Gastrocnemius medialis (tissue), 4 donors: Measurements from ENCODE around the gene TCF4.

Experiments used
- POLR2A ChIP-seq, 2 donors: fragments of 450-650 bp; IDR thresholded peaks; one replicate each; pipeline ENCODE4 v1.6.1; 2017; ENCODE audit warnings: antibody characterized with exemption in 2 of 2, mild to moderate bottlenecking in 2 of 2, moderate library complexity in 2 of 2
- TF ChIP-seq, protein P1 (sequence below), 5 experiments: fragments of 450-650 bp in 3 of 5; fragments of 200-600 bp in 2 of 5; sonication (generic) in 2 of 5; IDR thresholded peaks in 4 of 5; conservative IDR thresholded peaks in 1 of 5; 1 replicate in 4 of 5; 2 replicates in 1 of 5; pipeline ENCODE4 v1.5.1; 2016 to 2019; ENCODE audit warnings: antibody characterized with exemption in 5 of 5, mild to moderate bottlenecking in 3 of 5, moderate library complexity in 3 of 5

GRCh38 chr18:55515941-55516710, 71.9 kb downstream of the TCF4 start:
- TF ChIP-seq, protein P1, sequence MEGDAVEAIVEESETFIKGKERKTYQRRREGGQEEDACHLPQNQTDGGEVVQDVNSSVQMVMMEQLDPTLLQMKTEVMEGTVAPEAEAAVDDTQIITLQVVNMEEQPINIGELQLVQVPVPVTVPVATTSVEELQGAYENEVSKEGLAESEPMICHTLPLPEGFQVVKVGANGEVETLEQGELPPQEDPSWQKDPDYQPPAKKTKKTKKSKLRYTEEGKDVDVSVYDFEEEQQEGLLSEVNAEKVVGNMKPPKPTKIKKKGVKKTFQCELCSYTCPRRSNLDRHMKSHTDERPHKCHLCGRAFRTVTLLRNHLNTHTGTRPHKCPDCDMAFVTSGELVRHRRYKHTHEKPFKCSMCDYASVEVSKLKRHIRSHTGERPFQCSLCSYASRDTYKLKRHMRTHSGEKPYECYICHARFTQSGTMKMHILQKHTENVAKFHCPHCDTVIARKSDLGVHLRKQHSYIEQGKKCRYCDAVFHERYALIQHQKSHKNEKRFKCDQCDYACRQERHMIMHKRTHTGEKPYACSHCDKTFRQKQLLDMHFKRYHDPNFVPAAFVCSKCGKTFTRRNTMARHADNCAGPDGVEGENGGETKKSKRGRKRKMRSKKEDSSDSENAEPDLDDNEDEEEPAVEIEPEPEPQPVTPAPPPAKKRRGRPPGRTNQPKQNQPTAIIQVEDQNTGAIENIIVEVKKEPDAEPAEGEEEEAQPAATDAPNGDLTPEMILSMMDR (IDR thresholded peaks at IDR 0.05 in 4 of 5, conservative IDR thresholded peaks at IDR 0.05 in 1 of 5) = no peak
- TF ChIP-seq POLR2A (IDR thresholded peaks at IDR 0.05) = no peak
